Measurements from ENCODE around the gene PRDM16.
"Not testable (repeated sequence)": the region's sequence is repeated elsewhere in the genome, so short reads cannot be mapped to it uniquely, and the experiment has no call there.

Gene PRDM16

GRCh38 chr1:3082571-3083516, 13.8 kb downstream of the PRDM16 start:
- Mint-ChIP-seq H3K27ac (no peak overlapping the region), H3K4me3 (no peak overlapping the region), H3K4me1 (peaks cover 0 to 15% of the 10 kb centered on the region in 2 donors), H3K9me3 (no peaks in the 10 kb centered on the region), H3K36me3 (no peaks in the 10 kb centered on the region), H3K27me3 (peaks cover 13 to 39% of the 10 kb centered on the region in 2 donors)
- no peak for ATAC-seq (replicated peaks)
- no peak for DNase-seq

GRCh38 chr1:3084154-3084553, 15.2 kb downstream of the PRDM16 start:
- Mint-ChIP-seq H3K27ac (no peak overlapping the region), H3K4me1 (peaks cover 0 to 7% of the 10 kb centered on the region in 2 donors), H3K27me3 (peaks cover 2 to 26% of the 10 kb centered on the region in 2 donors), H3K9me3 (no peaks in the 10 kb centered on the region), H3K4me3 (no peak overlapping the region), H3K36me3 (no peaks in the 10 kb centered on the region)
- DNase-seq (no peak), ATAC-seq (replicated peaks) (no peak)

- H3K4me1 Mint-ChIP-seq = peaks cover 0 to 4% of the 10 kb centered on the region in 2 donors
- H3K4me3 Mint-ChIP-seq = no peak overlapping the region
- H3K27me3 Mint-ChIP-seq = peaks cover 0 to 21% of the 10 kb centered on the region in 2 donors
These were observed 15.7 kb downstream of the PRDM16 start for GRCh38 chr1:3084726-3085125.

GRCh38 chr1:3085721-3086120, 16.7 kb downstream of the PRDM16 start:
- no peak for ATAC-seq (replicated peaks)
- peaks cover 0 to 4% of the 10 kb centered on the region in 2 donors for H3K4me1 Mint-ChIP-seq
- no peak overlapping the region for H3K27ac Mint-ChIP-seq
- H3K36me3 Mint-ChIP-seq = no peaks in the 10 kb centered on the region
- no peak overlapping the region for H3K4me3 Mint-ChIP-seq
- peaks cover 0 to 17% of the 10 kb centered on the region in 2 donors for H3K27me3 Mint-ChIP-seq
- H3K9me3 Mint-ChIP-seq = no peaks in the 10 kb centered on the region
- DNase-seq = no peak

More at GRCh38 chr1:3084726-3085125, 15.7 kb downstream of the PRDM16 start:
- Mint-ChIP-seq H3K27ac (no peak overlapping the region), H3K36me3 (no peaks in the 10 kb centered on the region), H3K9me3 (no peaks in the 10 kb centered on the region)
- DNase-seq (no peak), ATAC-seq (replicated peaks) (no peak)

- H3K27ac Mint-ChIP-seq = peak overlapping the region; percentile 14
- peaks cover 0 to 14% of the 10 kb centered on the region in 2 donors for H3K27me3 Mint-ChIP-seq
- ATAC-seq (replicated peaks) (no peak), DNase-seq (no peak)
- H3K36me3 Mint-ChIP-seq = no peaks in the 10 kb centered on the region
- peaks cover 0 to 4% of the 10 kb centered on the region in 2 donors for H3K4me1 Mint-ChIP-seq
- H3K9me3 Mint-ChIP-seq = no peaks in the 10 kb centered on the region
- no peak overlapping the region for H3K4me3 Mint-ChIP-seq
These were observed 17.4 kb downstream of the PRDM16 start for GRCh38 chr1:3086272-3086974.

- DNase-seq (no peak), ATAC-seq (replicated peaks) (no peak)
- Mint-ChIP-seq H3K36me3 (no peaks in the 10 kb centered on the region), H3K9me3 (no peaks in the 10 kb centered on the region), H3K4me1 (peaks cover 0 to 1% of the 10 kb centered on the region in 2 donors), H3K27ac (no peak overlapping the region), H3K27me3 (peaks cover 0 to 11% of the 10 kb centered on the region in 2 donors), H3K4me3 (no peak overlapping the region)
These were observed 18.0 kb downstream of the PRDM16 start for GRCh38 chr1:3087049-3087448.

GRCh38 chr1:3087946-3088668, 19.1 kb downstream of the PRDM16 start:
- H3K36me3 Mint-ChIP-seq; DNase-seq; H3K4me3 Mint-ChIP-seq; ATAC-seq (replicated peaks); H3K27ac Mint-ChIP-seq; H3K9me3 Mint-ChIP-seq; H3K4me1 Mint-ChIP-seq: not testable (repeated sequence)
- H3K27me3 Mint-ChIP-seq = peaks cover 7 to 14% of the 10 kb centered on the region in 2 donors

- no peak overlapping the region for H3K27ac Mint-ChIP-seq
These were observed 20.5 kb downstream of the PRDM16 start for GRCh38 chr1:3089490-3089889.

GRCh38 chr1:3091334-3091733, 22.3 kb downstream of the PRDM16 start:
- Mint-ChIP-seq H3K4me3 (no peak overlapping the region), H3K9me3 (no peaks in the 10 kb centered on the region), H3K36me3 (no peaks in the 10 kb centered on the region), H3K27ac (no peak overlapping the region), H3K27me3 (peaks cover 19 to 28% of the 10 kb centered on the region in 2 donors), H3K4me1 (peaks cover 0 to 8% of the 10 kb centered on the region in 2 donors)
- ATAC-seq (replicated peaks) = no peak
- no peak for DNase-seq

More at GRCh38 chr1:3089490-3089889, 20.5 kb downstream of the PRDM16 start:
- peaks cover 0 to 8% of the 10 kb centered on the region in 2 donors for H3K4me1 Mint-ChIP-seq
- no peaks in the 10 kb centered on the region for H3K36me3 Mint-ChIP-seq
- ATAC-seq (replicated peaks) = no peak
- no peak for DNase-seq
- H3K9me3 Mint-ChIP-seq = no peaks in the 10 kb centered on the region
- H3K27me3 Mint-ChIP-seq = peaks cover 15 to 22% of the 10 kb centered on the region in 2 donors
- H3K4me3 Mint-ChIP-seq = no peak overlapping the region

- peaks cover 20 to 29% of the 10 kb centered on the region in 2 donors for H3K27me3 Mint-ChIP-seq
- H3K4me3 Mint-ChIP-seq = no peak overlapping the region
- ATAC-seq (replicated peaks) = no peak
- DNase-seq = no peak
- H3K27ac Mint-ChIP-seq = no peak overlapping the region
- no peaks in the 10 kb centered on the region for H3K9me3 Mint-ChIP-seq
- H3K4me1 Mint-ChIP-seq = peaks cover 0 to 8% of the 10 kb centered on the region in 2 donors
- H3K36me3 Mint-ChIP-seq = no peaks in the 10 kb centered on the region
These were observed 23.5 kb downstream of the PRDM16 start for GRCh38 chr1:3092530-3092929.

GRCh38 chr1:3093898-3094626, 25.1 kb downstream of the PRDM16 start:
- Mint-ChIP-seq H3K9me3 (no peaks in the 10 kb centered on the region), H3K4me1 (peaks cover 0 to 8% of the 10 kb centered on the region in 2 donors), H3K36me3 (no peaks in the 10 kb centered on the region), H3K27ac (no peak overlapping the region), H3K27me3 (peaks cover 20 to 29% of the 10 kb centered on the region in 2 donors), H3K4me3 (no peak overlapping the region)
- ATAC-seq (replicated peaks) (peak; percentile 58 to 66), DNase-seq (no peak)

GRCh38 chr1:3094863-3095780, 26.1 kb downstream of the PRDM16 start:
- Mint-ChIP-seq H3K27ac (no peak overlapping the region), H3K4me3 (no peak overlapping the region), H3K4me1 (peaks cover 0 to 8% of the 10 kb centered on the region in 2 donors), H3K27me3 (peaks cover 20 to 29% of the 10 kb centered on the region in 2 donors), H3K9me3 (no peaks in the 10 kb centered on the region), H3K36me3 (no peaks in the 10 kb centered on the region)
- DNase-seq (no peak), ATAC-seq (replicated peaks) (no peak)

- Mint-ChIP-seq H3K27me3 (peaks cover 20 to 29% of the 10 kb centered on the region in 2 donors), H3K4me3 (no peak overlapping the region), H3K36me3 (no peaks in the 10 kb centered on the region), H3K4me1 (peaks cover 0 to 8% of the 10 kb centered on the region in 2 donors), H3K27ac (peak overlapping the region; percentile 48), H3K9me3 (no peaks in the 10 kb centered on the region)
- no peak for DNase-seq
- no peak for ATAC-seq (replicated peaks)
These were observed 27.3 kb downstream of the PRDM16 start for GRCh38 chr1:3096345-3096744.

All from stimulated activated naive B cell treated with anti-CD40 and anti-IgM and Interleukin-4, amounts not matched to agents 10 μg/mL and 1 μg/mL and 100 μg/mL, for 72 hours (primary cell).